ENCODE measurements around the gene HDAC10.

The HDAC10 gene

GRCh38 chr22:50202130-50202666 is 48.9 kb downstream of the HDAC10 start:
- Histone ChIP-seq H3K27ac (no peak overlapping the region), H3K36me3 (ENCODE audit: insufficient read depth, low read length) (peaks cover 24% of the 10 kb centered on the region), H3K4me3 (peak overlapping the region; percentile 73), H3K9me3 (ENCODE audit: low read depth, low read length) (peaks cover 6% of the 10 kb centered on the region; the same call in 1 of the 2 replicates), H3K9ac (ENCODE audit: insufficient read length) (peak overlapping the region; percentile 56)
- no peak for DNase-seq (ENCODE audit: low read depth, low spot score)
- TF ChIP-seq EZH2 (IDR thresholded peaks at IDR 0.05) (no peak), FOXP2 (optimal IDR thresholded peaks at IDR 0.05; ENCODE audit: control extremely low read depth, extremely low read length, insufficient read depth) (no peak), POLR2AphosphoS5 (IDR thresholded peaks at IDR 0.05; ENCODE audit: borderline replicate concordance, low read depth, low read length) (no peak)

- no peak overlapping the region for H3K27ac ChIP-seq
- TF ChIP-seq EZH2 (IDR thresholded peaks at IDR 0.05) = no peak
- no peak for TF ChIP-seq POLR2AphosphoS5 (IDR thresholded peaks at IDR 0.05; ENCODE audit: borderline replicate concordance, low read depth, low read length)
- no peak for TF ChIP-seq FOXP2 (optimal IDR thresholded peaks at IDR 0.05; ENCODE audit: control extremely low read depth, extremely low read length, insufficient read depth)
- DNase-seq (ENCODE audit: low read depth, low spot score) = no peak
- peaks cover 23% of the 10 kb centered on the region for H3K36me3 ChIP-seq (ENCODE audit: insufficient read depth, low read length)
- H3K4me3 ChIP-seq = peak overlapping the region; percentile 83
- H3K9ac ChIP-seq (ENCODE audit: insufficient read length) = peak overlapping the region; percentile 56
- peaks cover 6% of the 10 kb centered on the region; the same call in 1 of the 2 replicates for H3K9me3 ChIP-seq (ENCODE audit: low read depth, low read length)
These were observed 49.6 kb downstream of the HDAC10 start for GRCh38 chr22:50201191-50202129.

- Histone ChIP-seq H3K4me3 (peak within 1 kb of the TSS; percentile 83), H3K36me3 (ENCODE audit: insufficient read depth, low read length) (peaks cover 18% of the 10 kb centered on the region), H3K9ac (ENCODE audit: insufficient read length) (peak within 1 kb of the TSS; percentile 72), H3K27ac (no peak within 1 kb of the TSS), H3K9me3 (ENCODE audit: low read depth, low read length) (peaks cover 6% of the 10 kb centered on the region; the same call in 1 of the 2 replicates)
- TF ChIP-seq FOXP2 (optimal IDR thresholded peaks at IDR 0.05; ENCODE audit: control extremely low read depth, extremely low read length, insufficient read depth) (no peak), POLR2AphosphoS5 (IDR thresholded peaks at IDR 0.05; ENCODE audit: borderline replicate concordance, low read depth, low read length) (peak; percentile 28; the same call in 1 of the 2 replicates), EZH2 (IDR thresholded peaks at IDR 0.05) (no peak)
- DNase-seq (ENCODE audit: low read depth, low spot score) = no peak
These were observed 50.4 kb downstream of the HDAC10 start, which contains the start of gene SELENOO for GRCh38 chr22:50200461-50201190. TSS of gene SELENOO (plus strand) at chr22:50201011. CDS start at chr22:50201037, 26 bp downstream.

DNA sequence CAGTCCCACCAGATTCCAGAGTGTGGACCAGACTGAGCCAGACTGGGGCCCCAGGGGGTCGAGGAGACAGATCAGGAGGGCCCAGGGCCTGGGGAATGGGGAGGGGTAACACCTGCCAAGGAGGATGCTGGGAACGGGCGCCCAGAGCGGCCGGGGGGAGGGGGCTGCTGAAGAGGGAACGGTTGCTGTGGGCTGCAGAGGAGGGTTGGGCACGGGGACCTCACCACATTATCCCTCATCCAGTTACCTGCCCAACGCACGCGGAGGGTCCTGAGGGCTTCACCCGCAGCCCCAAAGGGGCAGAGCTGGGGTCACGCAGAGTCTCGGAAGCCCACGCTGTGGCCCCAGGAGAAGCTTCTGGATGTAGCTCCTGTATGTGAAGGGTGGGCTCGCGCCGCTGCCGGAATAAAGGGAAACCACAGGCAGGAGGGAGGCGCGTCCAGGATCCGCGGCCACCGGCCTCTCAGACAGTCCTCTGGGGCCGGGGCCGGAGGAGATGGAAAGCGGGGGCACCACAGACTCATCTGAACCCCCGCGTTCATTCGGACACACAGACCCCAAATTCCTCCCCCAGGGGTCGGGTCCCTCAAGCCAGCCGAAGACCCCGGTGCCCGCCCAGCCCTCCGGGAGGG is 51.1 kb downstream of the HDAC10 start:
- DNase-seq (ENCODE audit: low read depth, low spot score) = no peak
- H3K4me3 ChIP-seq = peak overlapping the region; percentile 83
- peaks cover 19% of the 10 kb centered on the region for H3K36me3 ChIP-seq (ENCODE audit: insufficient read depth, low read length)
- peaks cover 6% of the 10 kb centered on the region; the same call in 1 of the 2 replicates for H3K9me3 ChIP-seq (ENCODE audit: low read depth, low read length)
- TF ChIP-seq FOXP2 (optimal IDR thresholded peaks at IDR 0.05; ENCODE audit: control extremely low read depth, extremely low read length, insufficient read depth) (no peak), EZH2 (IDR thresholded peaks at IDR 0.05) (no peak), POLR2AphosphoS5 (IDR thresholded peaks at IDR 0.05; ENCODE audit: borderline replicate concordance, low read depth, low read length) (0 out of 2 replicates have a peak, but pooled peaks have one; percentile 31)
- H3K9ac ChIP-seq (ENCODE audit: insufficient read length) = peak overlapping the region; percentile 72
- H3K27ac ChIP-seq = no peak overlapping the region

GRCh38 chr22:50199251-50199721 is 51.8 kb downstream of the HDAC10 start:
- Histone ChIP-seq H3K27ac (peak overlapping the region; percentile 13; the same call in 1 of the 2 replicates), H3K4me3 (no peak overlapping the region), H3K9me3 (ENCODE audit: low read depth, low read length) (peaks cover 6% of the 10 kb centered on the region; the same call in 1 of the 2 replicates), H3K36me3 (ENCODE audit: insufficient read depth, low read length) (peaks cover 25% of the 10 kb centered on the region), H3K9ac (ENCODE audit: insufficient read length) (no peak overlapping the region)
- TF ChIP-seq POLR2AphosphoS5 (IDR thresholded peaks at IDR 0.05; ENCODE audit: borderline replicate concordance, low read depth, low read length) (no peak), EZH2 (IDR thresholded peaks at IDR 0.05) (no peak), FOXP2 (optimal IDR thresholded peaks at IDR 0.05; ENCODE audit: control extremely low read depth, extremely low read length, insufficient read depth) (no peak)
- no peak for DNase-seq (ENCODE audit: low read depth, low spot score)

- Histone ChIP-seq H3K27ac (0 out of 2 replicates have a peak overlapping the region, but pooled peaks have one; percentile 13), H3K9ac (ENCODE audit: insufficient read length) (no peak overlapping the region), H3K4me3 (no peak overlapping the region), H3K9me3 (ENCODE audit: low read depth, low read length) (peaks cover 6% of the 10 kb centered on the region; the same call in 1 of the 2 replicates), H3K36me3 (ENCODE audit: insufficient read depth, low read length) (peaks cover 22% of the 10 kb centered on the region)
- TF ChIP-seq EZH2 (IDR thresholded peaks at IDR 0.05) = no peak
- no peak for TF ChIP-seq POLR2AphosphoS5 (IDR thresholded peaks at IDR 0.05; ENCODE audit: borderline replicate concordance, low read depth, low read length)
- no peak for TF ChIP-seq FOXP2 (optimal IDR thresholded peaks at IDR 0.05; ENCODE audit: control extremely low read depth, extremely low read length, insufficient read depth)
- DNase-seq (ENCODE audit: low read depth, low spot score) = no peak
These were observed 52.4 kb downstream of the HDAC10 start for GRCh38 chr22:50198624-50199017.

GRCh38 chr22:50197856-50198623 is 53.0 kb downstream of the HDAC10 start:
- H3K36me3 ChIP-seq (ENCODE audit: insufficient read depth, low read length) = peaks cover 16% of the 10 kb centered on the region
- TF ChIP-seq POLR2AphosphoS5 (IDR thresholded peaks at IDR 0.05; ENCODE audit: borderline replicate concordance, low read depth, low read length) = no peak
- no peak for TF ChIP-seq FOXP2 (optimal IDR thresholded peaks at IDR 0.05; ENCODE audit: control extremely low read depth, extremely low read length, insufficient read depth)
- TF ChIP-seq EZH2 (IDR thresholded peaks at IDR 0.05) = no peak
- H3K27ac ChIP-seq = no peak overlapping the region
- no peak for DNase-seq (ENCODE audit: low read depth, low spot score)
- H3K9ac ChIP-seq (ENCODE audit: insufficient read length) = no peak overlapping the region
- no peak overlapping the region for H3K4me3 ChIP-seq
- peaks cover under 1% of the 10 kb centered on the region; the same call in 1 of the 2 replicates for H3K9me3 ChIP-seq (ENCODE audit: low read depth, low read length)
